HCT116 (cell line): ENCODE measurements around the gene ELAVL2. TPM values are rescaled to one million over a fixed set of nuclear protein-coding genes. Genes with fewer than 3 reads are reported as not detected.

Experiments used
- ATAC-seq: fragments of 200-7000 bp; cut with Tn5 transposase; 2 replicates; pipeline ENCODE4 v1.9.1; 2020; ENCODE audit warnings: mild to moderate bottlenecking, moderate library complexity
- BruUV-seq: library from RNA; stranded (reverse); fragments of 400-500 nt; replicated peaks from 2 replicates; lab custom pipeline; 2021; lab: Mats Ljungman, UMichigan
- CTCF ChIA-PET: fragments of 300-600 bp; sonication (Branson Sonifier 250); formaldehyde crosslinking; loops from one replicate; lab custom pipeline; 2021; ENCODE audit warnings: antibody characterized with exemption; lab: Charles Lee
- POLR2A ChIA-PET: fragments of 300-600, 350-600 bp; sonication (Branson Sonifier 250); formaldehyde crosslinking; loops from one replicate; lab custom pipeline; 2021; ENCODE audit warnings: antibody characterized with exemption; lab: Charles Lee
- RAD21 ChIA-PET, 2 experiments: fragments of 300-600 bp; sonication (Branson Sonifier 250); formaldehyde crosslinking; loops; one replicate each; lab custom pipeline; 2023; ENCODE audit warnings: low total read pairs in 2 of 2; ENCODE audit not compliant: uncharacterized antibody in 2 of 2, unreplicated experiment in 2 of 2, low non-redundant PET in 1 of 2; lab: Charles Lee
- DNase-seq: peaks from one replicate; pipeline ENCODE4 v3.0.0-alpha.2; 2010; ENCODE audit warnings: low read depth, low spot score
- H2AFZ ChIP-seq: fragments of 200-600 bp; shearing (Covaris generic), sonication (generic); 2 replicates; pipeline ENCODE4 v1.6.1; 2017; ENCODE audit warnings: low read depth, mixed run types, mixed read lengths, antibody characterized with exemption, low read length; ENCODE audit not compliant: poor library complexity, severe bottlenecking
- H3K27ac ChIP-seq: 2 replicates; pipeline ENCODE4 v1.5.1; 2012; ENCODE audit warnings: low read depth, low read length
- H3K27me3 ChIP-seq: fragments of 200-600 bp; sonication (generic); 2 replicates; pipeline ENCODE4 v1.6.1; 2016; ENCODE audit warnings: mixed run types, low read length, mixed read lengths; ENCODE audit not compliant: insufficient read depth
- H3K36me3 ChIP-seq, 2 experiments: fragments of 200-500 bp in 1 of 2; fragments of 200-600 bp in 1 of 2; sonication (Bioruptor generic) in 1 of 2; sonication (generic) in 1 of 2; 2 replicates each; pipeline versions ENCODE4 v1.5.1 to v1.6.1; 2014 to 2016; ENCODE audit warnings: low read length in 2 of 2, inconsistent platforms in 1 of 2, mixed read lengths in 1 of 2, mixed run types in 1 of 2; ENCODE audit not compliant: insufficient read depth in 2 of 2, control insufficient read depth in 1 of 2
- H3K4me1 ChIP-seq, 2 experiments: fragments of 200-600 bp in 1 of 2; sonication (generic) in 1 of 2; 2 replicates each; pipeline versions ENCODE4 v1.5.1 to v1.6.1; 2012 to 2017; ENCODE audit warnings: low read length in 2 of 2, inconsistent platforms in 1 of 2, mild to moderate bottlenecking in 1 of 2, mixed read lengths in 1 of 2, mixed run types in 1 of 2, moderate library complexity in 1 of 2; ENCODE audit not compliant: insufficient read depth in 2 of 2, control insufficient read depth in 1 of 2
- H3K4me2 ChIP-seq: fragments of 200-600 bp; sonication (generic); 2 replicates; pipeline ENCODE4 v1.6.1; 2017; ENCODE audit warnings: mixed run types, low read length, mixed read lengths
- H3K4me3 ChIP-seq, 2 experiments: fragments of 200-600 bp in 1 of 2; sonication (generic) in 1 of 2; replicated peaks in 1 of 2; 2 replicates each; pipeline ENCODE4 v1.5.1; 2011 to 2016; ENCODE audit warnings: low read length in 2 of 2, control low read depth in 1 of 2, low read depth in 1 of 2, mild to moderate bottlenecking in 1 of 2, mixed read lengths in 1 of 2, mixed run types in 1 of 2
- H3K79me2 ChIP-seq: fragments of 200-600 bp; sonication (generic); 2 replicates; pipeline ENCODE4 v1.6.1; 2017; ENCODE audit warnings: mild to moderate bottlenecking, mixed run types, low read length, moderate library complexity, mixed read lengths; ENCODE audit not compliant: insufficient read depth
- H3K9ac ChIP-seq: fragments of 200-600 bp; sonication (generic); 2 replicates; pipeline ENCODE4 v1.6.1; 2016; ENCODE audit warnings: low read length, mixed read lengths
- H3K9me2 ChIP-seq: fragments of 200-600 bp; sonication (generic), shearing (Covaris generic); 2 replicates; pipeline ENCODE4 v1.6.1; 2017; ENCODE audit warnings: mixed run types, mild to moderate bottlenecking, moderate library complexity; ENCODE audit not compliant: insufficient read depth
- H3K9me3 ChIP-seq, 2 experiments: fragments of 200-500 bp in 1 of 2; fragments of 200-600 bp in 1 of 2; sonication (Bioruptor generic) in 1 of 2; sonication (generic) in 1 of 2; 2 replicates each; pipeline ENCODE4 v1.6.1; 2014 to 2017; ENCODE audit warnings: low read length in 2 of 2, mixed read lengths in 2 of 2, inconsistent platforms in 1 of 2, low read depth in 1 of 2, mild to moderate bottlenecking in 1 of 2, mixed run types in 1 of 2, moderate library complexity in 1 of 2; ENCODE audit not compliant: control insufficient read depth in 1 of 2, insufficient read depth in 1 of 2
- H4K20me1 ChIP-seq: fragments of 200-600 bp; sonication (generic), shearing (Covaris generic); 2 replicates; pipeline ENCODE4 v1.6.1; 2017; ENCODE audit warnings: mixed run types, mild to moderate bottlenecking, moderate library complexity; ENCODE audit not compliant: insufficient read depth
- ELF1 ChIP-seq: IDR thresholded peaks from 2 replicates; pipeline ENCODE4 v1.6.1; 2012; ENCODE audit warnings: low read depth, borderline replicate concordance
- EZH2 ChIP-seq: fragments of 200-600 bp; sonication (generic); IDR thresholded peaks from 2 replicates; pipeline ENCODE4 v1.6.1; 2017; ENCODE audit warnings: antibody characterized with exemption, mixed run types
- EZH2phosphoT487 ChIP-seq: fragments of 200-600 bp; IDR thresholded peaks from 2 replicates; pipeline ENCODE4 v1.6.1; 2018; ENCODE audit warnings: antibody characterized with exemption, borderline replicate concordance
- FOSL1 ChIP-seq: IDR thresholded peaks from 2 replicates; pipeline ENCODE4 v1.6.1; 2012; ENCODE audit warnings: low read depth
- JUND ChIP-seq: IDR thresholded peaks from 2 replicates; pipeline ENCODE4 v1.6.1; 2012
- POLR2A ChIP-seq: IDR thresholded peaks from 2 replicates; pipeline ENCODE4 v1.7.0; 2011; ENCODE audit warnings: borderline replicate concordance; ENCODE audit not compliant: insufficient read depth, insufficient read length; ENCODE audit errors: extremely low read depth
- RAD21 ChIP-seq: IDR thresholded peaks from 2 replicates; pipeline ENCODE4 v1.6.1; 2012; ENCODE audit warnings: low read depth, mild to moderate bottlenecking
- SP1 ChIP-seq: IDR thresholded peaks from 2 replicates; pipeline ENCODE4 v1.6.1; 2012; ENCODE audit warnings: low read depth
- TCF7L2 ChIP-seq: IDR thresholded peaks from 2 replicates; pipeline ENCODE4 v1.7.0; 2011; ENCODE audit warnings: borderline replicate concordance, inconsistent platforms; ENCODE audit not compliant: insufficient read depth, insufficient read length; ENCODE audit errors: extremely low read depth
- YY1 ChIP-seq: IDR thresholded peaks from 2 replicates; pipeline ENCODE4 v1.6.1; 2011; ENCODE audit warnings: low read length, low read depth, moderate library complexity, mild to moderate bottlenecking; ENCODE audit not compliant: insufficient replicate concordance; ENCODE audit errors: extremely low read depth
- ZNF274 ChIP-seq: fragments of 200-500 bp; sonication (Bioruptor generic); IDR thresholded peaks from 2 replicates; pipeline ENCODE4 v1.6.1; 2014; ENCODE audit warnings: mild to moderate bottlenecking, low read depth, low read length, inconsistent platforms
- intact Hi-C: fragments of 100-400 bp; cut with micrococcal nuclease; formaldehyde crosslinking; loops from 2 replicates; pipeline ENCODE4 v1.10.0; 2022
- total RNA-seq: library from RNA; stranded (reverse); gene quantifications from one replicate; pipeline ENCODE4 v1.2.1, GENCODE V29; 2021; ENCODE audit not compliant: unreplicated experiment
- TF ChIP-seq, protein P1 (sequence below): IDR thresholded peaks from 2 replicates; pipeline ENCODE4 v1.6.1; 2012
- TF ChIP-seq, protein P2 (sequence below): IDR thresholded peaks from 2 replicates; pipeline ENCODE4 v1.6.1; 2011; ENCODE audit warnings: mild to moderate bottlenecking, low read length, moderate library complexity; ENCODE audit not compliant: insufficient replicate concordance; ENCODE audit errors: extremely low read depth

The ELAVL2 gene
- total RNA-seq, 1 experiment from 2014 or later: not detected

DNA sequence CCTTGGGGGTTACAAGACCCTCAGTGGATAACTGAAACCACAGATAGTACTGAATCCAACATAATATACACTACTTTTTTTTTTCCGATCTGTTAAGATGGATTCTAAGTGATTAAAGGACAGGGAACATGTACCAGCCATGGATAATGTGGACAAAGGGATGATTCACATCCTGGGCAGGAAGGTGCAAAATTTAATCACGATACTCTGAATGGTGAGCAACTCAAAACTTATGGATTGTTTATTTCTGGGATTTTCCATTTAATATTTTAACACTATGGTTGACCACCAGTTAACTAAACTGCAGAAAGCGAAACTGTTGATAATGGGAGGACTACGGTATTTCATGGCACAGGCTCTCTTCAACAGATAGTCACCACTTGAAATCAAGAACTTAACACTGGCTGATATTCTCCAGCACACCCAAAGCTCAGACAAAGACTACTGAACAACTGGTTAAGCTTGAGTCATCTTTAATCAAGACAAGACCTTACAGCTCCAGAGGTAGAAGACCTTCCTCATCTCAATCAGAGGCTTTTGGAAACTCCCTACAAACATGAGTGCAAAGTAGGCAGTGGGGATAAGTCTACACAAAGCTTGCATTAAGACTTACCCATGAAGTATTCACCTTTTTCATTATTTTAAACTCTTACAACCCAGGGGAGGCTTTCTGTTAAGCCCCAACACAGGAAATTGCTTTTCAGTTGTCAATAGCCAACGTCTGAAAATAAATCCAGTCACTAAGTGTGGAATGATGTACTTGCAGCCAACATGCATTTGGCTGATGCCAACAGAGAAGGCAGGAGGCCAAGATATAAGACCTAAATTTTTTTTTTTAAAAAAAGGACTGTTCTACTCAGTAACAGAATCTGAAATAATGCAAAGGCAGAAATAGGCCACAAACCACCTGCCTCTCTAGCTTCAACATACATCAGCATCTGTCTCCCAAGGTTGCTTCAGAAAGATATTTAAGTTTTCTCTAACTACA lies 78.7 kb downstream of the ELAVL2 start:
- BruUV-seq: no TSS peak
- Histone ChIP-seq H3K27ac (no peak overlapping the region), H3K9me3 (peaks cover 13 to 25% of the 10 kb centered on the region in 2 experiments; a peak in 3 of 4 replicates), H3K4me1 (no peaks in the 10 kb centered on the region), H3K27me3 (no peaks in the 10 kb centered on the region), H3K36me3 (no peaks in the 10 kb centered on the region), H3K9ac (no peak overlapping the region), H3K4me3 (no peak overlapping the region), H3K9me2 (no peaks in the 10 kb centered on the region), H4K20me1 (no peaks in the 10 kb centered on the region), H3K79me2 (no peaks in the 10 kb centered on the region), H3K4me2 (no peak overlapping the region), H2AFZ (no peak overlapping the region)
- intact Hi-C loops: no loop called here
- RAD21 ChIA-PET: no interaction called here
- POLR2A ChIA-PET: no interaction called here
- ATAC-seq (no peak), DNase-seq (no peak)
- no peak for TF ChIP-seq POLR2A
- TF ChIP-seq ELF1: no peak
- no peak for TF ChIP-seq RAD21
- TF ChIP-seq SP1: no peak
- TF ChIP-seq, protein P1, sequence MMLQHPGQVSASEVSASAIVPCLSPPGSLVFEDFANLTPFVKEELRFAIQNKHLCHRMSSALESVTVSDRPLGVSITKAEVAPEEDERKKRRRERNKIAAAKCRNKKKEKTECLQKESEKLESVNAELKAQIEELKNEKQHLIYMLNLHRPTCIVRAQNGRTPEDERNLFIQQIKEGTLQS: no peak
- no peak for TF ChIP-seq ZNF274
- CTCF ChIA-PET: no interaction called here

DNA sequence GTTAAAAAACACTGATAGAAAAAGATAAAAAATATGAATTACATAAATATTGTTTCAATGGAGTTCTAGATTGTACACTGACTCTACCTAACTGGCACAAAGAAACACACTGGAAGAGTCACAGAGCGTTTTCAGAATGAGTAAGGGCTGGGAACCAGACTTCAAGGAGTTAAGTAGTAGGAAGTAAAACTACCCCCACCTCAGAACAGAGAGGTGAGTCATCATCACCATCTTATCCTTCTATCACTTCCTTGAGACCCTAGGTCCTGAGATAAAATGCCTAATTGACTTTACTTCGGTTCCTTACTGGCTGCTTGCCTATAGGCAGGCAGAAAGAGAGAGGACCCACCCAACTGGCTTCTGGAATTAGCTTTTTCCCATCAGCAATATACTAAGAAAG lies 79.7 kb downstream of the ELAVL2 start:
- H3K4me2 ChIP-seq: no peak overlapping the region
- CTCF ChIA-PET: no interaction called here
- intact Hi-C loops: no loop called here
- no peaks in the 10 kb centered on the region for H4K20me1 ChIP-seq
- no peak overlapping the region for H2AFZ ChIP-seq
- H3K36me3 ChIP-seq: no peaks in the 10 kb centered on the region
- H3K4me3 ChIP-seq: no peak overlapping the region
- DNase-seq: no peak
- no peak overlapping the region for H3K27ac ChIP-seq
- no peak for ATAC-seq
- H3K9ac ChIP-seq: no peak overlapping the region
- POLR2A ChIA-PET: no interaction called here
- TF ChIP-seq TCF7L2: no peak
- TF ChIP-seq JUND: no peak
- no peak for TF ChIP-seq EZH2
- TF ChIP-seq EZH2phosphoT487: no peak
- no peak for TF ChIP-seq POLR2A
- TF ChIP-seq YY1: no peak
- TF ChIP-seq, protein P2, sequence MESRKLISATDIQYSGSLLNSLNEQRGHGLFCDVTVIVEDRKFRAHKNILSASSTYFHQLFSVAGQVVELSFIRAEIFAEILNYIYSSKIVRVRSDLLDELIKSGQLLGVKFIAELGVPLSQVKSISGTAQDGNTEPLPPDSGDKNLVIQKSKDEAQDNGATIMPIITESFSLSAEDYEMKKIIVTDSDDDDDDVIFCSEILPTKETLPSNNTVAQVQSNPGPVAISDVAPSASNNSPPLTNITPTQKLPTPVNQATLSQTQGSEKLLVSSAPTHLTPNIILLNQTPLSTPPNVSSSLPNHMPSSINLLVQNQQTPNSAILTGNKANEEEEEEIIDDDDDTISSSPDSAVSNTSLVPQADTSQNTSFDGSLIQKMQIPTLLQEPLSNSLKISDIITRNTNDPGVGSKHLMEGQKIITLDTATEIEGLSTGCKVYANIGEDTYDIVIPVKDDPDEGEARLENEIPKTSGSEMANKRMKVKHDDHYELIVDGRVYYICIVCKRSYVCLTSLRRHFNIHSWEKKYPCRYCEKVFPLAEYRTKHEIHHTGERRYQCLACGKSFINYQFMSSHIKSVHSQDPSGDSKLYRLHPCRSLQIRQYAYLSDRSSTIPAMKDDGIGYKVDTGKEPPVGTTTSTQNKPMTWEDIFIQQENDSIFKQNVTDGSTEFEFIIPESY: no peak
- no peak for TF ChIP-seq FOSL1
- no peaks in the 10 kb centered on the region for H3K4me1 ChIP-seq
- BruUV-seq: no TSS peak
- peaks cover 8 to 29% of the 10 kb centered on the region in 2 experiments; a peak in 3 of 4 replicates for H3K9me3 ChIP-seq
- H3K9me2 ChIP-seq: no peaks in the 10 kb centered on the region
- H3K79me2 ChIP-seq: no peaks in the 10 kb centered on the region
- RAD21 ChIA-PET: no interaction called here
- no peaks in the 10 kb centered on the region for H3K27me3 ChIP-seq
